GM10248 (cell line): ENCODE results near the gene KCTD1.

Experiments
- CTCF ChIA-PET: fragments of 300-600 bp; sonication (Branson Sonifier 250); formaldehyde crosslinking; extraction: SDS; loops from one replicate; lab custom pipeline; 2021; ENCODE audit warnings: antibody characterized with exemption; lab: Yijun Ruan, JAX
- POLR2A ChIA-PET: fragments of 350-650 bp; sonication (Branson Sonifier 250); formaldehyde crosslinking; extraction: SDS; loops from one replicate; lab custom pipeline; 2020; ENCODE audit warnings: antibody characterized with exemption; lab: Yijun Ruan, JAX
- DNase-seq: peaks from one replicate; pipeline ENCODE4 v3.0.0; 2012; ENCODE audit errors: extremely low spot score
- CTCF ChIP-seq: IDR thresholded peaks from 2 replicates; pipeline ENCODE4 v1.5.1; 2012; ENCODE audit warnings: mild to moderate bottlenecking, low read depth; ENCODE audit errors: extremely low read depth, missing control alignments, control extremely low read depth

KCTD1 gene

GRCh38 chr18:26563024-26563423, 14.7 kb upstream of the KCTD1 start:
- TF ChIP-seq CTCF: no peak
- no peak for DNase-seq
- CTCF ChIA-PET: no interaction called here
- POLR2A ChIA-PET: no interaction called here

- no peak for DNase-seq
- CTCF ChIA-PET: no interaction called here
- TF ChIP-seq CTCF: no peak
- POLR2A ChIA-PET: no interaction called here
Observed at GRCh38 chr18:26562568-26562967, 14.2 kb upstream of the KCTD1 start.

GRCh38 chr18:26561769-26562168, 13.4 kb upstream of the KCTD1 start:
- ChIA-PET CTCF (no interaction called here), POLR2A (no interaction called here)
- DNase-seq: no peak
- no peak for TF ChIP-seq CTCF

GRCh38 chr18:26556573-26556972, 8.2 kb upstream of the KCTD1 start:
- no peak for TF ChIP-seq CTCF
- ChIA-PET CTCF (interaction anchor here (1.0 to 2.5 kb wide), 4 partner anchors 9 to 64 kb away, joined by 3 to 8 read pairs (median 4); partner anchors contain the start of gene KCTD1), POLR2A (no interaction called here)
- peak; percentile 29 for DNase-seq

- TF ChIP-seq CTCF: no peak
- no peak for DNase-seq
- CTCF ChIA-PET: interaction anchor here (1.0 to 2.5 kb wide), 3 partner anchors 8 to 15 kb away, joined by 3 to 8 read pairs (median 4); partner anchors contain the start of gene KCTD1
- POLR2A ChIA-PET: no interaction called here
Observed at GRCh38 chr18:26555804-26556553, 7.6 kb upstream of the KCTD1 start.

GRCh38 chr18:26553943-26554342, 5.6 kb upstream of the KCTD1 start:
- POLR2A ChIA-PET: no interaction called here
- no peak for DNase-seq
- no peak for TF ChIP-seq CTCF
- CTCF ChIA-PET: no interaction called here

GRCh38 chr18:26551695-26552081, 3.3 kb upstream of the KCTD1 start:
- POLR2A ChIA-PET: no interaction called here
- TF ChIP-seq CTCF: no peak
- CTCF ChIA-PET: interaction anchor here (1.5 kb wide), 1 partner anchor 20 kb away, joined by 3 read pairs; no protein-coding TSS in a partner anchor
- no peak for DNase-seq
